ENCODE measurements around the gene LGR4. TPM values are rescaled to one million over a fixed set of nuclear protein-coding genes. Genes with fewer than 3 reads are reported as not detected.

The LGR4 gene
- total and polyA plus RNA-seq, 2 of the 13 experiments (the other 11 are each of a cell fraction or from before 2014, with no cell fraction given) = 42.1 to 68.7 TPM

- no peak for TF ChIP-seq NR2F6 (IDR thresholded peaks at IDR 0.05)
- TF ChIP-seq NR2F6 (CRISPR knock-in tag; IDR thresholded peaks at IDR 0.05) = peak; percentile 77
- peak; percentile 71 for TF ChIP-seq CEBPG (CRISPR knock-in tag; IDR thresholded peaks at IDR 0.05)
- no peak for TF ChIP-seq ZNF546 (CRISPR knock-in tag; conservative IDR thresholded peaks at IDR 0.05)
- no peak for TF ChIP-seq ZNF414 (CRISPR knock-in tag; IDR thresholded peaks at IDR 0.05)
- no peak for TF ChIP-seq HES4 (CRISPR knock-in tag; IDR thresholded peaks at IDR 0.05; ENCODE audit: borderline replicate concordance)
- peak; percentile 73; the same call in 1 of the 2 replicates for TF ChIP-seq SMAD3 (CRISPR knock-in tag; IDR thresholded peaks at IDR 0.05)
- no peak for TF ChIP-seq ADNP (CRISPR knock-in tag; IDR thresholded peaks at IDR 0.05)
- TF ChIP-seq IKZF1 (IDR thresholded peaks at IDR 0.05) = no peak
- no peak for TF ChIP-seq ZNF691 (CRISPR knock-in tag; IDR thresholded peaks at IDR 0.05; ENCODE audit: borderline replicate concordance, low read depth)
- TF ChIP-seq ZNF614 (CRISPR knock-in tag; IDR thresholded peaks at IDR 0.05; ENCODE audit: borderline replicate concordance) = peak; percentile 82
- no peak for TF ChIP-seq NFE2L2 (IDR thresholded peaks at IDR 0.05; ENCODE audit: low read length)
- no peak for TF ChIP-seq EED (CRISPR knock-in tag; IDR thresholded peaks at IDR 0.05)
- no peak for TF ChIP-seq PREB (CRISPR knock-in tag; IDR thresholded peaks at IDR 0.05)
- peak; percentile 89 for TF ChIP-seq HOMEZ (CRISPR knock-in tag; IDR thresholded peaks at IDR 0.05; ENCODE audit: low read depth)
- TF ChIP-seq REST (IDR thresholded peaks at IDR 0.05; ENCODE audit: borderline replicate concordance in 1 of 2, low read depth in 1 of 2, low read length in 2 of 2) = no peak
- peak; percentile 69; the same call in 1 of the 2 replicates for TF ChIP-seq HIC2 (CRISPR knock-in tag; IDR thresholded peaks at IDR 0.05; ENCODE audit: low read depth)
- TF ChIP-seq ZNF839 (CRISPR knock-in tag; IDR thresholded peaks at IDR 0.05; ENCODE audit: borderline replicate concordance) = no peak
- no peak for TF ChIP-seq HOXA9 (CRISPR knock-in tag; IDR thresholded peaks at IDR 0.05; ENCODE audit: borderline replicate concordance)
- no peak for TF ChIP-seq XRCC5 (optimal IDR thresholded peaks at IDR 0.05; ENCODE audit: low read length)
- no peak for TF ChIP-seq KLF9 (CRISPR knock-in tag; IDR thresholded peaks at IDR 0.05; ENCODE audit: low read depth)
- no peak for TF ChIP-seq CAMTA2 (CRISPR knock-in tag; IDR thresholded peaks at IDR 0.05; ENCODE audit: borderline replicate concordance)
- no peak for TF ChIP-seq HNRNPUL1 (IDR thresholded peaks at IDR 0.05; ENCODE audit: low read depth, low read length)
Observed at GRCh38 chr11:27475622-27476021, 3.0 kb upstream of the LGR4 start (continued).

Data from HepG2 (cell line).